OCI-M2 (cell line): ENCODE results near the gene ZC3H6.

Experiments
- DNase-seq: peaks from one replicate; lab custom pipeline; 2025; ENCODE audit not compliant: unreplicated experiment; lab: John Stamatoyannopoulos, UW

Gene ZC3H6

DNA sequence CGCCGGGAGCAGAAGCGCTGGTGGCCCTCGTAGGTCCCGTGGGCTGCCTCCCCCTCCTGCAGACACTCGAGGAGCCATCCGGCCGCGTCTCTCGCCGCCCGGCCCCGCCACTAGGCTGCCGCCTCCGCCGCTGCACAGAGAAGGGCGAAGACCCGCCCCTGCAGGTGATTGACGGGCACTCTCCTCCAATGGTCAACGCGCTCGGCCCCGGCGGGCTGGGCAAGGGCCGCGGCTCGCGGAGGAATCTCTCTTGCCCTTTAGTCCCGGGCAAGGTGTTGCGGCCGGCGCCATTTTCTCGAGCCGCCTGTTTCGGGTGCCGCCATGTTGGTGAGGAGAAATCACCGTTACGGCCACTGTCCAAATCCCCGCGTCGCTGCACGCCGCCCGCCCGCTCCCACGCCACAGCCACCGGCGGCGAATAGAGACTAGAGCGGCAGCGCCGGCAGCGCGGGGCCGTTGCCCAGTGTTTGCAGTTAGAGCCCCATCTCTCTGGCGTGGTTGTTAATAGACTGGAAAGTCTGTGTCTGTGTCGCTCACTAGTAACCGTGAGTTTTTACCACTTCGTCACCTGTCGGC, at the start of gene ZC3H6:
Gene ZC3H6, plus strand, starts transcription at position 287 of the 576 bp plus-strand sequence. CDS start 398 bp downstream, outside the sequence.
- peak; percentile 62 for DNase-seq

GRCh38 chr2:112229348-112229747, 46.0 kb upstream of the ZC3H6 start:
- DNase-seq = no peak

- DNase-seq = no peak
These were observed 45.0 kb upstream of the ZC3H6 start for GRCh38 chr2:112230371-112230770.

GRCh38 chr2:112239862-112240261, 35.5 kb upstream of the ZC3H6 start:
- no peak for DNase-seq

DNA sequence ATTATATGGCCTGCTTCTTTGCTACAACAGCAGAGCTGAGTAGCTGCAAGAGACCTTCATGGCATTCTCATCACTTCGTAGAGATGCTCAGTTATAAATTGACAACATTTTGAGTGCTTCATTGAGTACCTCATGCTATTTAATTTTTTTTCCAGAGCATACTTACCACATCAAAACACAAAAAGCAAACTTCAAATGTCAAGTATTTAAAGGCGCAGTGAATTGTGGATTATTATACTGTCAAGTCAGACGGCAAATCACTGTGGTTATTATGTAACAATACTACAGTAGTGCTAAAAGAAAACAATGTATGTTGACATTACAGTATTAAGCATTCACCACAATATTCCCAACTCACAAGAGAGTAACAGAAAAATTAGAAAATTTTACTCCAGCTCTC, 33.0 kb upstream of the ZC3H6 start:
- DNase-seq = no peak

DNA sequence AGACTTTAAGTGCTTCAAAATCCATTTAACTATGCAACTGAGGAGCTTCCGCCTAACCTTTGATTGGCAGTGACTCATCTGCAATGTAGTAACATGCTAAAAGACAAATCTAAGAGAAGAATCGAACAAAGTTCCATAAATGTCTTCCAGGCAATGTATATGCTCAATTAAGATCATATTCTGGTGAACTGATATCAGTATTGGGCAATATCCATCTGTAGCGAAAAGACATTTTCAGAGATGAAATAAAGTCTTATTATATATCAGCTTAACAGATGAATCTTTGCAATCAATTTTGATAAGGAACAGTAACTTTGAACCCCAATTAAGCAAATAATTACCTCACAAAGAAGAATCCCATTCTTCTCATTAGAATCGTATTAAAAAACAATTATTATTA, 32.2 kb upstream of the ZC3H6 start:
- no peak for DNase-seq

DNA sequence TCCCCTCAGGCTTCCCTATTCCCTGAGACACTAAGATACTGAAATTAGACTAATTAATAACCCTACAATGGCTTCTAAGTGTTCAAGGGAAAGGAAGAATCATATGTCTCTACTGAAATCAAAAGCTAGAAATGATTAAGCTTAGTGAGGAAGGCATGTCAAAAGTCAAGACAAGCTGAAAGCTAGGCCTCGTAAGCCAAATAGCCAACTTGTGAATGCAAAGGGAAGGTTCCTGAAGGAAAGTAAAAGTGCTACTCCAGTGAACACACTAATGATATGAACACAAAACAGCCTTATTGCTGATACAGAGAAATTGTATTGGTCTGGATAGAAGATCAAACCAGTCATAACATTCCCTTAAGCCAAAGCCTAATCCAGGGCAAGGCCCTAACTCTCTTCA, 30.5 kb upstream of the ZC3H6 start:
- DNase-seq = no peak

DNA sequence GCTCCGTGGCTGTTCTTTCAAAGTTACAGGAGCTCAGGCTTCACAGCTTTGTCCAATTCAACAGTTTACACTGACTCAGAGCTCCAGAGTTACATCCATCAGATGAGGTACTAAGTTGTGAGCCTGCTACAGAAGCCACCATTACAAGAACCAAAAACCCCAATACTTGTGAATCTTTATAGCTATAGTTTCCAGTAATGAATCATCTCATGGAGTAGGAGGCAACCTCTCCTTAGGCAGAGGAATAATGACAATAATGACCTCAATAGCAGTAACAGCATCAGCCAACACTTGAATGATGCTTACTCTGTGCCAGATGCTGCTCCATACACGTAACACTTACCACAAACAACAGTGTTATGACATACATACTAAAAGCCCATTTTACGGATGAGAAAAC, 24.1 kb upstream of the ZC3H6 start:
- no peak for DNase-seq

DNA sequence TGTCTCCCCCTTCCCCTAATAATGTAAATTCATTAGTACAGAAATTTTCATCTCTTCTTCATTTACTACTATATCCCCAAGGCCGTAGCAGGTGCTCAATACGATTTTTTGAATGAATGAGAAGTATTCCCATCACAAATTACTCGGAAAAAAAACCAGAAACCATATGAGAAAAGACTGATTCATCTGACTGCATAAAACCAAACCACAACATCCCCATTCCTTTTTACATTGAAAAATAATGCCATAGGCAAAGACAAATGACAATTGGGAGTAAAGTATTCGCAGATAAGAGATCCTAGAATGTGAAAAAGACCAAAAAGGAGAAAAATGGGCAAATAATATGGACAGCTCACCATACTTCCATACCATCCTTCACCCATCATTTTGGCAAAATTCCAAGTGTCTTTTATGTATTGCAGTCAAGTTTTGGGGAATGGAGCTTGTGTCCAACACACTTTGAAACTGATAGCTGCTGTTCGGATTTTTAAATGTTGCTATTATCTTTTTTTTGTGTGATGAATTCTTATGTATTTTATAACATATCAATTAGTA, 22.1 kb upstream of the ZC3H6 start:
- DNase-seq = no peak

GRCh38 chr2:112254466-112255240, 20.7 kb upstream of the ZC3H6 start, which contains the start of gene ZC3H8:
TSS of gene ZC3H8 (minus strand) at chr2:112255042. CDS start at chr2:112254981, 61 bp downstream.
- DNase-seq = peak; percentile 59

DNA sequence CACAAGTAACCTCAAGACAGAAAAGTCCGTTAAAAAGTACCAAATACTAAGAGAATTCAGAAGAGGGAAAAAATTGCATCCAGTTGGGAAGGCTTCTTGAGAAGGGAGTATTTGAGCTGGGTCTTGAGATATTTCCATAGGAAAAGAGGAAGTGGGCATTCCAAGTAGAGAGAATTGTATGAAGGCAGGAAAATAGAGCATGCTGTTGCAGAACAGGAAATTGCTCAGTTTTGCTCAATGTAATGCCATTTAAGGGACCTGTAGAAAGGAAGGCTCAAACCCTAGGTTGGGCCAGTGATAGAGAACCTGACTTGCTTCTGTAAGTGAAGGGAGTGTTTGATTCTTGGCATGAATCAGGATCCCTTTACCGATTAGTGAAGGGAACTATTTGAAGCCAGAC, 19.5 kb upstream of the ZC3H6 start:
- DNase-seq = no peak

GRCh38 chr2:112256654-112257053, 18.7 kb upstream of the ZC3H6 start:
- no peak for DNase-seq

DNA sequence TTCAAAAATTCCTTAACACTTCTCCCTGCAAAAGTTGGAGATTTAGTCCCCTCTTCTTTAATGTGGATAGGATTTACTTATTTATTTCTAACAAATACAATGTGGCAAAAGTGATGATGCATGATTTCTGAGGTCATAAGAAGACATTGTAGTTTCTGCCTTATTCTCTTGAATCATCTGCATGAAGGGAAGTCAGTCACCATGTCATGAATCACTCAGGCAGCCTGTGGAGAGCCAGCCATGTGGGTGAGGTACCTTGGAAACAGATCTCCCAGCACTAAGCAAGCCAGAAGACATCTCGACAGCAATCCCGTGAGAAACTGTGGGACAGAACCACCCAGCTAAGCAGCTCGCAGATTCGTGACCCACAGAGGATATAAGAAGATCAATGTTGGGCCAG, 17.8 kb upstream of the ZC3H6 start:
- DNase-seq = no peak

- DNase-seq = peak; percentile 55
These were observed 15.7 kb upstream of the ZC3H6 start for GRCh38 chr2:112259509-112260294.

- no peak for DNase-seq
These were observed 15.1 kb upstream of the ZC3H6 start for GRCh38 chr2:112260295-112260625.

DNA sequence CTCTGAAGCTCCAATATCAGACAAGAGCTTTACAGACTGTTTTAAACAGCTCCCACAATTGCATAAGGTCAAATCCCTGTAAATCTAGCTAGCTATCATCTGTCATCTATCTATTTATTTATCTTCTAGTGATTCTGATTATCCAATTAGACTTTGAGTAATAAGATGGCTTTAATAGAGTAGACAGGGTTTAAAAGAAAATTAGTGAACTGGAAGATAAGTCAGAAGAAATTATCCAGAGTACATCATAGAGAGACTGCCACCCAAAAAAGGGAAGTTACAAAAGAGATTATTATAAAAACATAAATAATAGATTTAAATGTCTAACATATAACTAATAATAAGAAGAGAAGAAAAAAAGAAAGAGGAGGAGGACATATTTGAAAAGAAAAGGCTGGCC, 12.5 kb upstream of the ZC3H6 start:
- no peak for DNase-seq

GRCh38 chr2:112268547-112268946, 6.8 kb upstream of the ZC3H6 start:
- DNase-seq = no peak

GRCh38 chr2:112272669-112273068, 2.7 kb upstream of the ZC3H6 start:
- peak; percentile 29 for DNase-seq

GRCh38 chr2:112273349-112273748, 2.0 kb upstream of the ZC3H6 start:
- DNase-seq = no peak

GRCh38 chr2:112275887-112276773, 733 bp downstream of the ZC3H6 start:
- no peak for DNase-seq

- DNase-seq = no peak
These were observed 1.6 kb downstream of the ZC3H6 start for GRCh38 chr2:112276954-112277353.
